Activated CD4-positive, alpha-beta T cell treated with anti-CD3 and anti-CD28 coated beads, Interleukin-2, amount 50 U/mL, for 48 hours (primary cell): ENCODE data around the gene FOXD4.
A peak's percentile ranks its signal among the peaks of the same experiment; 100 is the strongest.
"Not testable (repeated sequence)": the region's sequence is repeated elsewhere in the genome, so short reads cannot be mapped to it uniquely, and the experiment has no call there.

Experiments
- DNase-seq, 2 experiments: peaks; one replicate each; pipeline ENCODE4 v3.0.0-alpha.2; 2020

FOXD4 gene

GRCh38 chr9:90851-91250, 27.4 kb downstream of the FOXD4 start:
- not testable (repeated sequence) for DNase-seq

- not testable (repeated sequence) for DNase-seq
These were observed 29.7 kb downstream of the FOXD4 start for GRCh38 chr9:88396-89037.

- DNase-seq: not testable (repeated sequence)
These were observed 30.4 kb downstream of the FOXD4 start for GRCh38 chr9:87860-88259.

DNA sequence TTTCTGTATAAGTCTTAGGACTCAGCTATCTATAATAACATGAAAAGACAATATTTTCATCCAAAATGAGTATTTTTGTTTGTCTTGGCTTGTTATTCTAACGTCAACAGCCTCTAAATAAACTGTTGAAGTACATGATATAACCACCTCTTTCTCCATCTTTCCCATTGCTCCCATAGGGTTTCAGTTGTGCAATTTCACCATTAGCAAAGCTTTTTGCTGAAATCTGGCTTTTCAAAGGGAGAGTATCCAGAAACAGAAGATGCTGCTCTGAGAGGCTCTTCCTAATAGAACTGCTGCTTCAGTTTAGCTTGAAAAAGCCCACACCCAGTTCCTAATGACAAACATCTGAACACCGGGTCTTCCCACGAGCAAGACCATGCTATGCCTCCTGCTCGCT, 31.1 kb downstream of the FOXD4 start:
- DNase-seq: not testable (repeated sequence)

- DNase-seq: not testable (repeated sequence)
These were observed 31.5 kb downstream of the FOXD4 start for GRCh38 chr9:86697-87096.

GRCh38 chr9:82932-83689, 35.1 kb downstream of the FOXD4 start:
- not testable (repeated sequence) for DNase-seq

DNA sequence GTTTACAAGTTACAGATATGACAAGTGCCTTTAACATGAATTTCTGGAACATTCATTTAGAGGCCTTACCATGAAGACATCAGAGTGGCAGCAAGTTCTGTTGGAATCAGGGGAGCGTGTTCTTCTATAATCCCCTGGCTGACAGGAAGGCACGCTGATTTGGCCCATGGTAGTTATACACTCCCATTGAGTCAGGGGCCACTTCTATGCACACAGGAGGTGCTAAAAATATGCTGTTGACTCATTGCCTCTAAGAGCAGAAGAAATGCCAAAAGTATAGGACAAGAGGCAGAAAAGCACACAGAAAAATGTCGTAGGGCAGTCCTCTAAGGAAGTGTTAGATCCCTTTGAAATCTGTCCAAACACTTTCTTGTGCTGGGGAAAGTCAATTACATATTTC, 39.9 kb downstream of the FOXD4 start:
- not testable (repeated sequence) for DNase-seq

DNA sequence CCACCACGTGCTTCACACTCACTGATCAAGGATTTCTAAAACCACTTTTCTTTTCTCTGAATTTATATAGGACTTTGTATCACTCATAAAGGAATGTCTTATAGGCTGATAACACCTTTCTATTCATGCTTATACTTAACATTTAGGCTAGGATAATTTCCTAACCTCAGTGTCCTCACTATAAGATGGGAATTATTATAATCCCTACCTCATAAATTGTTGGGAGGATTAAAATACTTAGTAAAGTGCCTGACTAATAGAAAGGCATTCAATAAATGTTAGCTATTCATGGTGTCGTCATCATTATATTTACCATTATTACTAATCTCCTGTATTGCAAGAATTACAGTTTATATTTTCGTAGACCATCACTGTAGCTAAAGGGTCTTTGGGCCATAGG, 41.8 kb downstream of the FOXD4 start:
- DNase-seq: not testable (repeated sequence)

DNA sequence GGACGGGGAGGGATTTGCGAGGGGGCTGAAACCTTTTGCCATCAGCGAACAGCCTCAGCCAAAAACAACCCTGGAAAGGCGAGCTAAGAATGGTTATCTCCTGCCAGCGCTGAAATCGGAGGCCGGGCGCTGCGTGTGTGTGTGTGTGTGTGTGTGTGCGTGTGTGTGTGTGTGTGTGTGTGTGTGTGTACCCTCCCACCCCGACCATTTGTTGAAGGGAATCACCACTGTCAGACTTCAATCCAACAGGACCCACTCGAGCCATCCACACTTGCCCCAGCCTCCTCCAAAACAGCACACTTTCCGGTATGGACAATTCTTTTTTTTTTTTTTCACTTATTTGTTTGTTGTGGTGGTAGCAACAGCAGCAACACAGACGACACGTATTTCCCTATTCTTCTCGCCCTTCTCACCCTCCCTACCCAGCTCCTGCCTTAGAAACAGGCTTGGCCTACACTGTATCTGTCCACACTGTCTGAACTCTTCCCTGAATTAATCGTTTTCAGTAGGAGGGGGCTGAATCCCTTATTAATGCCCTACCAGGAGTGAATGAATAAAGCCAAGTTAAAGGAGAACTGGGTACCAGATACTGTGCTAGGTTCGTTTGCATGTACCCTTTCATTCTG, 44.2 kb downstream of the FOXD4 start:
- DNase-seq: not testable (repeated sequence)

DNA sequence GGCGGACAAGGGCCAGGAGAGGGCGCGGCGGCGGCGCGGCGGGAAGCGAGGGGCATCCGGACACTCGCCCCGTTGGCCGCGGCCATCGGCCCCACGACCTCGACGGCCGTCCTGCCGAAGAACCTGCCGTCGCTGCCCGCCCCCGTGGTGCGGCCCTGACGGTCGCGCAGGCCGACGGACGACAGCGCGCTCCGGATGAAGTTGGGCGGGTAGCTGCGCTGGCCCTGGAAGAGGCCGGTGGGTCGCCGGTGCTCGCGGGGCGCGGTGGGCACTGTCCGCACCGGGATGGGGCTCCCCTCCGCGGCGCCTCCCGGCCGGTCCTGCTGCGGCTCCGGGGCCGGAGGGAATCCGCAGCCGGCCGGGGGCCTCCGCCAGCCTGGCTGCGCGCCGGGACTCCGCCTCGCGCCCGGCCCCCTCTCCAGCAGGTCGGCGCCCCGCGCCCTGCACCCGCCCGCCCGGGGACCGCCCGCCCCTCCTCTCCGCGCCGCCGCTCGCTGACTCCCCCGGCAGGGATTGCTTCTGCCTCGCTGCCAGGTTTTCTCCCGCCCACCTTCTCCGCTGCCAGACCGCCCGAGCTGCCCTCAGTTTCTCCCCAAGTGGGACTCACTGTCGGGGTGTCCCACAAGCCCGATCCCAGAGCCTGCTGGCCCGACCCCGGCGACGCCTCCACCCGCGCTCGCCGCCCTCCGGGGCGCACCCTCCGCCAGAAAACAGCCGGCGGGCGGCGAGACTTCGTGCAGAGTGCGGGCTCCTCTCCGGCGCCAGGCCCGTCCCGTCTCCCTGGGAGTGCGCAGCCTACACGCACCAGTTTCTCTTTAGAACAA, 44.9 kb downstream of the FOXD4 start:
- peak; percentile 3 to 15 for DNase-seq
